CD4-positive, alpha-beta T cell (primary cell): ENCODE results near the gene VLDLR. TPM values are rescaled to one million over a fixed set of nuclear protein-coding genes. Genes with fewer than 3 reads are reported as not detected.

Source experiments
- ATAC-seq: fragments of 200-7000 bp; cut with Tn5 transposase; one replicate; pipeline ENCODE4 v1.10.0; 2022; ENCODE audit warnings: mild to moderate bottlenecking; ENCODE audit not compliant: poor library complexity
- CTCF ChIA-PET: fragments of 350-600 bp; sonication (Branson Sonifier 250); formaldehyde crosslinking; loops from one replicate; lab custom pipeline; 2021; ENCODE audit warnings: antibody characterized with exemption, inconsistent platforms; lab: Charles Lee
- POLR2A ChIA-PET: fragments of 350-600 bp; sonication (Branson Sonifier 250); formaldehyde crosslinking; loops from one replicate; lab custom pipeline; 2021; ENCODE audit warnings: antibody characterized with exemption, inconsistent platforms; lab: Charles Lee
- DNase-seq, 14 experiments: peaks; one replicate each; pipeline ENCODE4 v3.0.0-alpha.2; 2013 to 2020; ENCODE audit warnings: mixed read lengths in 2 of 14
- H3K27ac ChIP-seq, 2 donors: one replicate each; pipeline versions ENCODE4 v1.5.1 to v1.7.0; 2013; ENCODE audit warnings: low read length in 2 of 2, low read depth in 1 of 2, mild to moderate bottlenecking in 1 of 2
- H3K27me3 ChIP-seq, 2 experiments: 1 replicate in 1 of 2; 2 replicates in 1 of 2; pipeline versions ENCODE4 v1.6.1 to v1.7.0; 2013; ENCODE audit warnings: low read length in 2 of 2, control low read depth in 1 of 2, mild to moderate bottlenecking in 1 of 2, moderate library complexity in 1 of 2; ENCODE audit not compliant: insufficient read depth in 2 of 2, control insufficient read depth in 1 of 2
- H3K36me3 ChIP-seq: one replicate; pipeline ENCODE4 v1.6.1; 2013; ENCODE audit warnings: low read length, control low read depth; ENCODE audit not compliant: insufficient read depth
- H3K4me1 ChIP-seq: one replicate; pipeline ENCODE4 v1.6.1; 2013; ENCODE audit warnings: low read length, control low read depth; ENCODE audit not compliant: insufficient read depth
- H3K4me3 ChIP-seq: one replicate; pipeline ENCODE4 v1.5.1; 2013; ENCODE audit warnings: mild to moderate bottlenecking, low read length, moderate library complexity
- H3K9me3 ChIP-seq, 2 experiments: 1 replicate in 1 of 2; 2 replicates in 1 of 2; pipeline versions ENCODE4 v1.6.1 to v1.7.0; 2013; ENCODE audit warnings: low read length in 2 of 2, mild to moderate bottlenecking in 2 of 2, control low read depth in 1 of 2, moderate library complexity in 1 of 2; ENCODE audit not compliant: control insufficient read depth in 1 of 2, insufficient read depth in 1 of 2
- H3K27ac Mint-ChIP-seq: one replicate; pipeline ENCODE4 v1.8.0; 2020; ENCODE audit warnings: mixed read lengths
- H3K27me3 Mint-ChIP-seq: one replicate; pipeline ENCODE4 v1.8.0; 2021; ENCODE audit warnings: mixed read lengths
- H3K36me3 Mint-ChIP-seq: one replicate; pipeline ENCODE4 v1.8.0; 2021; ENCODE audit warnings: low read depth, mixed read lengths
- H3K4me1 Mint-ChIP-seq: one replicate; pipeline ENCODE4 v1.8.0; 2021; ENCODE audit warnings: low read depth, mixed read lengths
- H3K4me3 Mint-ChIP-seq: one replicate; pipeline ENCODE4 v1.8.0; 2020; ENCODE audit warnings: mild to moderate bottlenecking, mixed read lengths
- H3K9me3 Mint-ChIP-seq: one replicate; pipeline ENCODE4 v1.8.0; 2020; ENCODE audit warnings: mixed read lengths
- intact Hi-C, 2 experiments: fragments of 100-400 bp; cut with DNase I in 1 of 2; cut with micrococcal nuclease in 1 of 2; formaldehyde crosslinking; loops; one replicate each; pipeline versions ENCODE4 v1.15.1 to v1.9.0; 2023 to 2025; cut with DNase I, micrococcal nuclease
- total RNA-seq, 174 experiments: library from RNA in 2 of 174; stranded (reverse) in 2 of 174; gene quantifications; one replicate each; pipeline ENCODE4 v1.2.3 and lab custom pipeline; 2021 to 2026
- TF ChIP-seq, protein P1 (sequence below): fragments of 200-600 bp; IDR thresholded peaks from one replicate; pipeline ENCODE4 v1.8.0; 2022; ENCODE audit warnings: antibody characterized with exemption, mild to moderate bottlenecking

Gene VLDLR
- total RNA-seq, 2 experiments from 2014 or later: 0.08 TPM; not detected in 1

DNA sequence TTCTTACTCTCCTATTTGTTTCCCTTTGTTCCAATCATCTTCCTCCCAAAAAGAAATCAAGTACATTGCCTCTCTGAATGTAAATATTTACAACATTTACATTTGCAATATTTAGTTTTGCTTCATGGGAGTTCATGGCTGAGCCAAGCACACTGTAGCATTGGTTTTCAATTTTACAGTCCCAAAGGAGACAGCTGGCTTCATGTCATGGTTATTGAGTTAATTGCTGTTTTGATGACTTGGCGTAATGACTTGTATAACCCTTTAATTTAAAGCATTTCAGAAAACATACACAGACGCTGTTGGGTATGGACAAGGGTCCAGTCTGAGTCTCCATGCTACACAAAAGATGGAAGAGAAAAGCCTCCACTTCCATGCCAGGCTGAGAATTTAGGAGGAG, 25.6 kb upstream of the VLDLR start:
- ChIA-PET POLR2A (no interaction called here), CTCF (no interaction called here)
- Histone ChIP-seq H3K9me3 (peaks cover 0 to 9% of the 10 kb centered on the region in 2 experiments), H3K27ac (no peak overlapping the region), H3K4me3 (no peak overlapping the region), H3K4me1 (no peaks in the 10 kb centered on the region), H3K27me3 (no peaks in the 10 kb centered on the region), H3K36me3 (no peaks in the 10 kb centered on the region)
- no peak for ATAC-seq
- no peak overlapping the region for H3K27ac Mint-ChIP-seq
- intact Hi-C loops: no loop called here
- DNase-seq: no peak
- no peak overlapping the region for H3K4me3 Mint-ChIP-seq
- TF ChIP-seq, protein P1, sequence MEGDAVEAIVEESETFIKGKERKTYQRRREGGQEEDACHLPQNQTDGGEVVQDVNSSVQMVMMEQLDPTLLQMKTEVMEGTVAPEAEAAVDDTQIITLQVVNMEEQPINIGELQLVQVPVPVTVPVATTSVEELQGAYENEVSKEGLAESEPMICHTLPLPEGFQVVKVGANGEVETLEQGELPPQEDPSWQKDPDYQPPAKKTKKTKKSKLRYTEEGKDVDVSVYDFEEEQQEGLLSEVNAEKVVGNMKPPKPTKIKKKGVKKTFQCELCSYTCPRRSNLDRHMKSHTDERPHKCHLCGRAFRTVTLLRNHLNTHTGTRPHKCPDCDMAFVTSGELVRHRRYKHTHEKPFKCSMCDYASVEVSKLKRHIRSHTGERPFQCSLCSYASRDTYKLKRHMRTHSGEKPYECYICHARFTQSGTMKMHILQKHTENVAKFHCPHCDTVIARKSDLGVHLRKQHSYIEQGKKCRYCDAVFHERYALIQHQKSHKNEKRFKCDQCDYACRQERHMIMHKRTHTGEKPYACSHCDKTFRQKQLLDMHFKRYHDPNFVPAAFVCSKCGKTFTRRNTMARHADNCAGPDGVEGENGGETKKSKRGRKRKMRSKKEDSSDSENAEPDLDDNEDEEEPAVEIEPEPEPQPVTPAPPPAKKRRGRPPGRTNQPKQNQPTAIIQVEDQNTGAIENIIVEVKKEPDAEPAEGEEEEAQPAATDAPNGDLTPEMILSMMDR: no peak
- peaks cover 27% of the 10 kb centered on the region for H3K27me3 Mint-ChIP-seq
- H3K36me3 Mint-ChIP-seq: no peaks in the 10 kb centered on the region
- H3K4me1 Mint-ChIP-seq: no peaks in the 10 kb centered on the region
- H3K9me3 Mint-ChIP-seq: peaks cover 11% of the 10 kb centered on the region

DNA sequence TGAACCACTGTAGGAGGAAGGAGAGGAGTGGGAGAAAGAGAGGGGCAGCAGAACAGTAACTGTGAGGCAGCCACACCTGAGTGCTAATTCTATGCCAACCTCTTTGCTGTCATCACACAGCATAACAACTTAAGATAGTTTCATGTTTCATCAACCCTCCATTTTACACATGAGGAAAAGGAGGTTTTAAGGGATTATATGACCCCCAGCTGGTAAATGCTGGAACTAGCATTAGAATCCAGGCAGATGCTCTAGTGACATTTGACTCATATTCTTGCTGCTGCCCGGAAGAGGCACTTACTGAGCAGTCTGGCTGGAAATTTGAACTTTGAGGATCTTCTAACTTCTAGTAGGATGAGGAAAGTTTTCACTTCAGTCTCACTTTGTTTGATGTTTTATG, 24.1 kb upstream of the VLDLR start:
- H3K27ac Mint-ChIP-seq: no peak overlapping the region
- no peaks in the 10 kb centered on the region for H3K36me3 Mint-ChIP-seq
- no peaks in the 10 kb centered on the region for H3K4me1 ChIP-seq
- H3K4me3 ChIP-seq: no peak overlapping the region
- no peaks in the 10 kb centered on the region for H3K27me3 ChIP-seq
- DNase-seq (no peak), ATAC-seq (no peak)
- ChIA-PET CTCF (no interaction called here), POLR2A (no interaction called here)
- no peaks in the 10 kb centered on the region for H3K4me1 Mint-ChIP-seq
- H3K9me3 ChIP-seq: no peaks in the 10 kb centered on the region
- H3K36me3 ChIP-seq: no peaks in the 10 kb centered on the region
- no peak overlapping the region for H3K4me3 Mint-ChIP-seq
- intact Hi-C loops: no loop called here
- H3K27me3 Mint-ChIP-seq: peaks cover 31% of the 10 kb centered on the region
- H3K27ac ChIP-seq: no peak overlapping the region
- TF ChIP-seq, protein P1: no peak
- peaks cover 7% of the 10 kb centered on the region for H3K9me3 Mint-ChIP-seq

GRCh38 chr9:2599896-2600295, 21.7 kb upstream of the VLDLR start:
- Mint-ChIP-seq H3K9me3 (no peaks in the 10 kb centered on the region), H3K27ac (no peak overlapping the region), H3K27me3 (peaks cover 25% of the 10 kb centered on the region), H3K36me3 (no peaks in the 10 kb centered on the region), H3K4me1 (no peaks in the 10 kb centered on the region), H3K4me3 (no peak overlapping the region)
- Histone ChIP-seq H3K4me3 (no peak overlapping the region), H3K36me3 (no peaks in the 10 kb centered on the region), H3K4me1 (no peaks in the 10 kb centered on the region), H3K27ac (no peak overlapping the region), H3K27me3 (peaks cover 0 to 4% of the 10 kb centered on the region in 2 experiments), H3K9me3 (no peaks in the 10 kb centered on the region)
- TF ChIP-seq, protein P1: no peak
- DNase-seq (no peak), ATAC-seq (no peak)
- ChIA-PET POLR2A (no interaction called here), CTCF (no interaction called here)
- intact Hi-C loops: no loop called here
